Skeletal muscle tissue (tissue), 4 donors: ENCODE data around the gene ZNF516. TPM values are rescaled to one million over a fixed set of nuclear protein-coding genes. Genes with fewer than 3 reads are reported as not detected.

ENCODE experiments used
- H3K27ac ChIP-seq: one replicate; pipeline ENCODE4 v1.7.0; 2013; ENCODE audit warnings: mild to moderate bottlenecking, low read depth, low read length, inconsistent platforms
- H3K27me3 ChIP-seq, 3 donors: one replicate each; pipeline ENCODE4 v1.7.0; 2013; ENCODE audit warnings: low read length in 3 of 3; ENCODE audit not compliant: control insufficient read depth in 3 of 3, insufficient read depth in 3 of 3
- H3K36me3 ChIP-seq, 3 donors: one replicate each; pipeline ENCODE4 v1.7.0; 2013; ENCODE audit warnings: low read length in 3 of 3; ENCODE audit not compliant: control insufficient read depth in 3 of 3, insufficient read depth in 3 of 3
- H3K4me1 ChIP-seq, 3 donors: one replicate each; pipeline ENCODE4 v1.7.0; 2013; ENCODE audit warnings: low read length in 3 of 3, mild to moderate bottlenecking in 3 of 3; ENCODE audit not compliant: control insufficient read depth in 3 of 3, insufficient read depth in 3 of 3
- H3K4me3 ChIP-seq, 3 donors: one replicate each; pipeline ENCODE4 v1.7.0; 2013; ENCODE audit warnings: low read length in 3 of 3
- H3K9ac ChIP-seq, 3 donors: one replicate each; pipeline ENCODE4 v1.7.0; 2013; ENCODE audit warnings: low read length in 3 of 3, mild to moderate bottlenecking in 3 of 3, moderate library complexity in 2 of 3, low read depth in 1 of 3
- H3K9me3 ChIP-seq, 3 donors: one replicate each; pipeline ENCODE4 v1.7.0; 2013; ENCODE audit warnings: low read length in 3 of 3; ENCODE audit not compliant: control insufficient read depth in 3 of 3
- total RNA-seq: library from RNA; depleted of rRNA; stranded (reverse); fragments of >200 nt; gene quantifications from one replicate; pipeline ENCODE4 v1.2.3, GENCODE V29; 2014
- donor health status: Osteomylitis.

ZNF516 gene
- total RNA-seq, 1 donor from 2014 or later: 33.9 TPM

DNA sequence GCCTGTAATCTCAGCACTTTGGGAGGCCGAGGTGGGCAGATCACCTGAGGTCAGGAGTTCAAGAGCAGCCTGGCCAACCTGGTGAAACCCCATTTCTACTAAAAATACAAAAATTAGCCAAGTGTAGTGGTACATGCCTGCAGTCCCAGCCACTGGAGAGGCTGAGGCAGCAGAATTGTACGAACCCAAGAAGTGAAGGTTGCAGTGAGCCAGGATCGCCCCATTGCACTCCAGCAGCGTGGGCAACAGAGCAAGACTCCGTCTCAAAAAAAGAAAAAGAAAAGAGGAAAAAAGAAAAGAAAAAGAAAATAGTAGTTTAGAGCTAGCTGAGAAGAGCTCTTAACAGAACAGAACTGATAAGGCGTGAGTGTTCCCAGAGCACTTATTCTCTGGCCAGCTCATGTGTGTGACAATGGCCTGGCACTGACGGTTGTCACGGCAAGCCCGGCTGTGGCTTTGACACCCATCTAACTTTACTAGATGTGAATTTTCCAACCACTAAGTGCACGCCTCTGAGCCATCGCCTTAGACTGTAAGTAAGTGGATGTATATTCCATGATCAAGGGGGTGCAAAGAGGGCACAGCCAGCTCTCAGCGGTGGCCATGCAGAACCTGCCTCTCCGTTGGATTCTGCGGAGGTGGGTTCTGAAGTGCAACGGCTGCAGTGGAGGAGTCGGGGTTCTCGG lies 80.0 kb downstream of the ZNF516 start:
- Histone ChIP-seq H3K36me3 (no peaks in the 10 kb centered on the region), H3K27me3 (no peaks in the 10 kb centered on the region), H3K27ac (no peak overlapping the region), H3K4me1 (peaks cover 13 to 19% (median 14%) of the 10 kb centered on the region in 3 donors), H3K4me3 (no peak overlapping the region), H3K9ac (no peak overlapping the region), H3K9me3 (no peaks in the 10 kb centered on the region)

DNA sequence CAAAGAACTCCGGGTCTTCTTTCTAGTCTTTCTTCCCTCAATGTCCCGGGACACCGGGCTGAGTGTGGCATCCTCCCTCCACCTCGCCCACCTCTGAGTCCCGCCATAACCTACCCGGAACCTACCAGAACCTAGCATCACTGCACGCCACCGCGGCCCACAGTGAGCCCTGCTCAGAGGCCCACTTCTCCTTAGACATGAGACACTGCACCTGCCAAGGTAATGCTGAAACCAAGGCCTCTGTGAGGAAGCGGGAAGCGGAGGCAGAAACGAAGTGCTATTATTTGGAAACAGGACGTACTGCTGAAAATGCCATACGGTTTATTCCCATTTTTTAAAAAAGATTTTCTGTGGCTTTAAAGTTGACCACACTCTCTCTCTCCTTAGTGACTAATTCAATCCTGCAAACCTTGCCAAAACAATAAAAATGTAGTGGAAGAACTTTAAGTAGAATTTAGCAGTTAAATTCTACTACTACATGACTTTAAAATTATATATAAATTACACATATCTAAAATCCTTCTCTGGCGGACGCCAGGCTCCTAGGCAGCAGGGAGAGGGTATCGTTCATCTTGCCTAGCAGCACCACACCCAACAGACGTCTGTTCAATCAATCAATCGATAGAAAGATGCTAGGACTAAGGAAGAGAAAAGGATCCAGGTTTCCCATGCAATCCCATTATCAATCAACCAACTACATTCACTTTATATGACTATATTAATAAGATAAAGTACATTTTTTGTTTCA lies 82.0 kb downstream of the ZNF516 start:
- peaks cover 0 to 3% (median 0%) of the 10 kb centered on the region in 3 donors for H3K36me3 ChIP-seq
- peaks cover 13 to 18% (median 14%) of the 10 kb centered on the region in 3 donors for H3K4me1 ChIP-seq
- H3K27me3 ChIP-seq: no peaks in the 10 kb centered on the region
- H3K9ac ChIP-seq: no peak overlapping the region
- no peak overlapping the region for H3K27ac ChIP-seq
- H3K9me3 ChIP-seq: no peaks in the 10 kb centered on the region
- no peak overlapping the region for H3K4me3 ChIP-seq

DNA sequence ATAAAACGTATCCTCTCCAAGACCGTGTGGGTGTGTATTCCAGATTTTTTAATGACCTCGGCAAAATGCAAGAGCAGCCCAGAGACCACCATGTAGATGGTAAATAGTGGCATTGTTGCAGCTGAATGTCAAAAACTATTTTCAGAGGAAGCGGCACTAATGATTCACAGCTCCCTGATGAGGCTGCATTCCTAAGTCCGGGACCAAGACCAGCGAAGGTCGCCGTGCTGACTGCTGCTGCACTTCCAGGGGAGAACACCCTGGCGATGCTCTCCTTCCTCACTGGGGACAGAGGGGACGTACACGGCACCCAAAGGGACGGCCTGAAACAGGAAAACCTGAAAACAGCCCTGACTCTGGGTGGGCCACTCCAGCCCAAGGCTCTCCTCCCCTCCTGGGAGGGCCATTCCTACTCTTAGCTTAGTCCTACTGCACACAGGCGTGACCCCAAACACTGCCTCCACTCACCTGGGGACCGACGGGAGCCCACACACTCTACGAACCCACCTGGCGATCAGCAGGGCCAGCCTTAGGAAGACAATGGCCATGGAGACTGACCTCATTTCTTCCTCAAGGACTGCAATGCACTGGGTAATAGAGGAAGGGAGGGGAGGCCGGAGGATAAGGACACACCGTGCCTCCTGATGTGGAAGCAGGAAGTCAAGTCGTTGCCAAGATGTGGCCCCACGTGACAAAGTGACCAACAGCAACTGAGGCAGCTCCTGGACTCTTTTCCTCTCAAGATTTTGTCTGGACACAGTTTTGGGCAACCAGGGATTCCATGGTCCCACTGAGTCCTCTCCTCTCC lies 82.8 kb downstream of the ZNF516 start:
- H3K9ac ChIP-seq: no peak overlapping the region
- peaks cover 0 to 3% (median 0%) of the 10 kb centered on the region in 3 donors for H3K36me3 ChIP-seq
- no peak overlapping the region for H3K4me3 ChIP-seq
- H3K9me3 ChIP-seq: no peaks in the 10 kb centered on the region
- H3K27me3 ChIP-seq: no peaks in the 10 kb centered on the region
- H3K27ac ChIP-seq: no peak overlapping the region
- peaks cover 13 to 18% (median 14%) of the 10 kb centered on the region in 3 donors for H3K4me1 ChIP-seq

- Histone ChIP-seq H3K9me3 (no peaks in the 10 kb centered on the region), H3K4me1 (peaks cover 10 to 18% (median 14%) of the 10 kb centered on the region in 3 donors), H3K9ac (no peak overlapping the region), H3K4me3 (no peak overlapping the region), H3K27me3 (no peaks in the 10 kb centered on the region), H3K27ac (no peak overlapping the region), H3K36me3 (peaks cover 0 to 3% (median 0%) of the 10 kb centered on the region in 3 donors)
Measured at GRCh38 chr18:76410660-76411417, 84.2 kb downstream of the ZNF516 start.

DNA sequence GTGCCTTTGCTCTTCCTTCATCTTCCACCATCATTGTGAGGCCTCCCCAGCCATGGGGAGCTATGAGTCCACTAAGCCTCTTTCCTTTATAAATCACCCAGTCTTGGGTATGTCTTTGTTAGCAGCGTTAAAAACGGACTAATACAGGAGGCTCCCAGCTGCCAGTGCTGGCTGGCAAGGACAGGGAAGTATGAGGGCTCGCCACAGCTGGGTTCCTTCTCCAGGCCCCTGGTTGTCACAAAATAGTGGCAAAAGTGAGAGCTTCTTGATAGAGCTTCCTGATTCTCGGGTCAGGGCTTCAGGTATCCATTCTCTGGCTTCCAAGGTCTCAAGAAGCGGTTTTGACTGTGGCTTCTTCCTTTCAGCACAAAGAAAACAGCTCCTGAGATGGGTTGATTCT lies 85.0 kb downstream of the ZNF516 start:
- Histone ChIP-seq H3K4me1 (peaks cover 10 to 18% (median 14%) of the 10 kb centered on the region in 3 donors), H3K27ac (no peak overlapping the region)

DNA sequence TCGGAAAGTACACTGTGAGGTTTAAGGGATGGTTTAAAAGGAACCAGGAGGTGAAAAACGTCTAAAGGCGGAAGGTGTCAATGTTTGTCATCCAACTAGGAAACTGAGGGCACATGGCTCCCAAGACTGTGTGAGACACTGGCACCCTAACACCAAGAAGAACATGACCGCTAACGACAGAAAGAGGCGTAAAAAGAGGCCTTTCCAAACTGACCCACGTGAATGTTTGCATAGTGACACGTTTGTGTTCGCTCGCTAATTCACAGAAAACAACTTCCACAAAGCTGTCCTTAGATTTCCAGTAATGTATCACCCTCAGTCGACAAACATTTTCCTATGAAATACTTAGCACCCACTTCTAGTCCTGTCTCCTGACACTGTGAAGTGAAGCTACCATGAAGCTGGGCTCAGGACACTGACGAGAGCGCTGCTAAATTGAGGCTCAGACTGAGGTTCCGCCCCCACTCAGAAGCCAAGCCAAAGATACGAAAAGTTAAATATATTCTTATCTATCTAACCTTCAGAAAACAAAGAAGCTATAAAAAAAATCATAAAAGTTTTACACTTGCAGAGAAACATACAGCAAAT lies 86.5 kb downstream of the ZNF516 start:
- Histone ChIP-seq H3K36me3 (peaks cover 0 to 8% (median 4%) of the 10 kb centered on the region in 3 donors), H3K27me3 (no peaks in the 10 kb centered on the region), H3K4me1 (peaks cover 10 to 18% (median 14%) of the 10 kb centered on the region in 3 donors), H3K9ac (no peak overlapping the region), H3K9me3 (no peaks in the 10 kb centered on the region), H3K27ac (no peak overlapping the region), H3K4me3 (no peak overlapping the region)

More for the DNA sequence above, 85.0 kb downstream of the ZNF516 start:
- Histone ChIP-seq H3K36me3 (peaks cover 0 to 3% (median 0%) of the 10 kb centered on the region in 3 donors), H3K27me3 (no peaks in the 10 kb centered on the region), H3K9me3 (no peaks in the 10 kb centered on the region), H3K4me3 (no peak overlapping the region), H3K9ac (no peak overlapping the region)

- no peak overlapping the region for H3K9ac ChIP-seq
- no peak overlapping the region for H3K4me3 ChIP-seq
- no peaks in the 10 kb centered on the region for H3K27me3 ChIP-seq
- no peaks in the 10 kb centered on the region for H3K9me3 ChIP-seq
- H3K36me3 ChIP-seq: peaks cover 0 to 8% (median 4%) of the 10 kb centered on the region in 3 donors
- no peak overlapping the region for H3K27ac ChIP-seq
- peaks cover 8 to 19% (median 12%) of the 10 kb centered on the region in 3 donors for H3K4me1 ChIP-seq
Measured at GRCh38 chr18:76407681-76408080, 87.4 kb downstream of the ZNF516 start.

GRCh38 chr18:76406791-76407190 lies 88.3 kb downstream of the ZNF516 start:
- Histone ChIP-seq H3K27me3 (no peaks in the 10 kb centered on the region), H3K9me3 (no peaks in the 10 kb centered on the region), H3K4me1 (peaks cover 2 to 10% (median 4%) of the 10 kb centered on the region in 3 donors), H3K9ac (no peak overlapping the region), H3K27ac (no peak overlapping the region), H3K36me3 (peaks cover 2 to 8% (median 5%) of the 10 kb centered on the region in 3 donors), H3K4me3 (no peak overlapping the region)
